Right lobe of liver (tissue), 4 donors: Measurements from ENCODE around the gene SLC46A1.

Experiments
- CTCF ChIP-seq, 4 donors: fragments of 200-600 bp in 3 of 4; fragments of 450-650 bp in 1 of 4; IDR thresholded peaks; one replicate each; pipeline versions ENCODE4 v1.5.1 to v1.8.0; 2016 to 2022; ENCODE audit warnings: antibody characterized with exemption in 4 of 4, mild to moderate bottlenecking in 2 of 4
- POLR2A ChIP-seq: fragments of 450-650 bp; IDR thresholded peaks from one replicate; pipeline ENCODE4 v1.6.1; 2017; ENCODE audit warnings: antibody characterized with exemption, mild to moderate bottlenecking
- donor health status: DM: no; HTN: no; CAD: no.
- donor health status: DM: no; HTN: no; CAD: no.
- donor health status: DM: no; HTN: yes; CAD: no.

- no peak for TF ChIP-seq POLR2A
- no peak for TF ChIP-seq CTCF (IDR thresholded peaks at IDR 0.05)
Observed at GRCh38 chr17:28449859-28450258, 43.8 kb upstream of the SLC46A1 start.
